Measurements from ENCODE around the gene KSR2. TPM values are rescaled to one million over a fixed set of nuclear protein-coding genes. Genes with fewer than 3 reads are reported as not detected.

Gene KSR2
- total RNA-seq, 1 experiment from 2014 or later = 1.3 TPM

GRCh38 chr12:117797202-117797601 is 171.6 kb downstream of the KSR2 start:
- Histone ChIP-seq H3K4ac (ENCODE audit: low read depth, low read length) (no peak overlapping the region), H2BK15ac (ENCODE audit: low read depth, low read length) (no peak overlapping the region), H3K56ac (ENCODE audit: insufficient read length, low read depth, low read length) (no peak overlapping the region), H2AFZ (ENCODE audit: low read length) (no peak overlapping the region), H4K8ac (replicated peaks; ENCODE audit: insufficient read length, low read depth, low read length) (no peak overlapping the region), H3K27ac (ENCODE audit: insufficient read length, low read depth, low read length) (no peak overlapping the region), H3K9me3 (ENCODE audit: control insufficient read depth, low read depth, low read length) (no peaks in the 10 kb centered on the region), H3K23me2 (ENCODE audit: insufficient read length, low read depth, low read length, poor library complexity, severe bottlenecking) (no peaks in the 10 kb centered on the region), H3T11ph (ENCODE audit: low read length) (no peak overlapping the region), H3K27me3 (ENCODE audit: insufficient read depth, low read length) (no peaks in the 10 kb centered on the region), H2AK5ac (ENCODE audit: insufficient read length, low read length) (no peak overlapping the region), H3K9ac (ENCODE audit: extremely low read depth, insufficient read length, low read length) (no peak overlapping the region), H4K91ac (ENCODE audit: insufficient read length, low read depth, low read length) (no peak overlapping the region), H3K23ac (ENCODE audit: insufficient read length, low read depth, low read length) (no peak overlapping the region), H3K79me2 (ENCODE audit: insufficient read depth, low read length) (no peaks in the 10 kb centered on the region), H4K5ac (ENCODE audit: insufficient read length, low read depth, low read length) (no peak overlapping the region), H2BK120ac (ENCODE audit: low read depth, low read length, poor library complexity, severe bottlenecking) (no peak overlapping the region), H2BK20ac (ENCODE audit: low read depth, low read length, poor library complexity, severe bottlenecking) (no peak overlapping the region), H2BK5ac (ENCODE audit: insufficient read length, low read length) (no peak overlapping the region), H4K20me1 (ENCODE audit: control insufficient read depth, insufficient read depth, insufficient read length) (peaks cover 2% of the 10 kb centered on the region), H3K79me1 (ENCODE audit: insufficient read depth, low read depth, low read length, poor library complexity, severe bottlenecking) (no peaks in the 10 kb centered on the region), H3K14ac (ENCODE audit: insufficient read depth, low read length) (no peak overlapping the region), H3K4me1 (ENCODE audit: insufficient read depth, low read length) (no peaks in the 10 kb centered on the region; the same call in 1 of the 2 replicates), H3K4me2 (ENCODE audit: insufficient read depth, insufficient read length, low read length) (no peak overlapping the region), H3K18ac (ENCODE audit: insufficient read length, low read depth, low read length) (no peak overlapping the region), H2BK12ac (ENCODE audit: insufficient read length, low read depth, low read length) (no peak overlapping the region)
- no peak for TF ChIP-seq CTCF (conservative IDR thresholded peaks at IDR 0.05)
- H3K4me1 Mint-ChIP-seq = peaks cover 12 to 15% of the 10 kb centered on the region in 2 experiments
- no peaks in the 10 kb centered on the region for H3K27me3 Mint-ChIP-seq (ENCODE audit: low read depth)
- no peak for DNase-seq
- peaks cover 0 to 3% (median 0%) of the 10 kb centered on the region in 3 experiments; a peak in 3 of 7 replicates for H3K36me3 Mint-ChIP-seq (ENCODE audit: insufficient read depth in 1 of 3, low read depth in 3 of 3)
- no CpG with 5 or more reads among the region's 3 CpGs for WGBS (ENCODE audit: extremely low coverage, insufficient read length, low lambda C conversion rate)
- peaks cover 0 to 2% of the 10 kb centered on the region in 2 experiments; a peak in 2 of 5 replicates for H3K9me3 Mint-ChIP-seq
- no peak overlapping the region for H3K4me3 Mint-ChIP-seq
- H3K27ac Mint-ChIP-seq = no peak overlapping the region

Data from H9 (cell line).